GM12801 (cell line): ENCODE data around the gene CPNE1.

Source experiments
- TF ChIP-seq, protein P1 (sequence below): IDR thresholded peaks from one replicate; pipeline ENCODE4 v1.5.1; 2011; ENCODE audit warnings: control low read depth; ENCODE audit not compliant: insufficient read length; ENCODE audit errors: extremely low read depth

Gene CPNE1

DNA sequence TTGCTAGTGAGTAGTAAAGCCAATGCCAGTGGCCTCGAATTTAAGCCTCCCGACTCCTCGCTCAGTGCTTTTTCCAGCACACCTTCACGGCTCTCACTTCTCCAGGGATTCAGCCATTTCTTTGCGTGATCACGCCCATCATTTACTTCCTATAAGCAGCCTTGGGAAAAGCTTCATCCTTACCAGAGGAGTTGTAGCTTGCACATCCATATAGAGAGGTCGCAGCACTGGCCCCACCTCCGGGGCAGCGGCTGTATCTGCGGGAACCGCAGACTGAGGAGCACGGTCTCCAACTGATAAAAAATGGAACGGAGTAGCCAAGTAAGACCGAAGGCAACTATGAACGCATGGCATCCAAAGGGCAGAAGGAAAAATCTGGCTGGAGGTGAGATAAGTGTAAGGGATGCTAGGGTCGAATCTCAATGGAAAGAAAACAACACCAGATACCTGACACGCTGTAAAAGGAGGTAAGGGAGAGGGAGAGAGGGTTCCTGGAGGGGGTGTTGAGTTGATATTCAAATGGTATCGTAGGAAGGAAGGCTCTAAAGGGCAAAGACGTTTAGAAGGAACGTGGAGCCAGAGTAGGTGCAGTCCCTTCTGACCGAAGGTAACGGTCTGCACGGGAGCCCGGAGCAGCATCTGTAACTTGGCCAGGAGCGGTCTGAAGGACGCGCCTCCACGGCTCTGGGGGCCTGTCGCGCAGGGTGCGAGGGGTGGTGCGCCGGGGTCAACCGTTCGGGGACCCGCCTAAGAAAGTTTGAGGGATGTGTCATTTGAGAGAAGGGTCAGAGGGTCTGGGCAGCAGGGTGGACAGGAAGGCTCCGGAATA lies 33.8 kb upstream of the CPNE1 start:
- TF ChIP-seq, protein P1, sequence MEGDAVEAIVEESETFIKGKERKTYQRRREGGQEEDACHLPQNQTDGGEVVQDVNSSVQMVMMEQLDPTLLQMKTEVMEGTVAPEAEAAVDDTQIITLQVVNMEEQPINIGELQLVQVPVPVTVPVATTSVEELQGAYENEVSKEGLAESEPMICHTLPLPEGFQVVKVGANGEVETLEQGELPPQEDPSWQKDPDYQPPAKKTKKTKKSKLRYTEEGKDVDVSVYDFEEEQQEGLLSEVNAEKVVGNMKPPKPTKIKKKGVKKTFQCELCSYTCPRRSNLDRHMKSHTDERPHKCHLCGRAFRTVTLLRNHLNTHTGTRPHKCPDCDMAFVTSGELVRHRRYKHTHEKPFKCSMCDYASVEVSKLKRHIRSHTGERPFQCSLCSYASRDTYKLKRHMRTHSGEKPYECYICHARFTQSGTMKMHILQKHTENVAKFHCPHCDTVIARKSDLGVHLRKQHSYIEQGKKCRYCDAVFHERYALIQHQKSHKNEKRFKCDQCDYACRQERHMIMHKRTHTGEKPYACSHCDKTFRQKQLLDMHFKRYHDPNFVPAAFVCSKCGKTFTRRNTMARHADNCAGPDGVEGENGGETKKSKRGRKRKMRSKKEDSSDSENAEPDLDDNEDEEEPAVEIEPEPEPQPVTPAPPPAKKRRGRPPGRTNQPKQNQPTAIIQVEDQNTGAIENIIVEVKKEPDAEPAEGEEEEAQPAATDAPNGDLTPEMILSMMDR = no peak

DNA sequence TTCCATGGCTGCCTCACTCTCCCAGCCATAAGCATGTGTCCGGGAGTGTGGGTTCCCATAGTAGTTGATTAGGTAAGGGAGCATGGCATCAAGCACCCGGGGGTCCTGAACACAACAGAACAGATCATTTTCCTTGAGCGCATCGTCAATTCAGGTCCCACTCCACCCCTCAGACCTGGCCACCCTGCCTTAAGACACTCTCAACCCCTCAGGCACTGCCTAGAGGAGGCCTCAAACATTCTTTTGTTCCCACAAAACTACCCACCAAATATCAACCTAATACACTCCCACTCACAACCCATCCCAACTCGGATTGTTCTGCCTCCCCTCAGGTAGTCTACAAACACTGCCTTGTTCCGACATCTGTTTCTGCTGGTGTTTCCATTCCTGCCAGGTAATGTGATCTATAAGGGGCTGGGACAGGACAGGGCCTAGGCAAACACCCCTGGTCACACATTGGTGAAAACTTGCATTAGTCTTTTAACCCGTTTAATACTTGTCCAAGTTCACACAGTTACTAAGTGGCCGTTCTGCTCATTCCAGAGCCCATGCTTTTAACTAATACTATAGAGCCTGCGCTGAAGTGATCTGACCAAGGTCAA lies 33.1 kb upstream of the CPNE1 start:
- TF ChIP-seq, protein P1 = no peak

DNA sequence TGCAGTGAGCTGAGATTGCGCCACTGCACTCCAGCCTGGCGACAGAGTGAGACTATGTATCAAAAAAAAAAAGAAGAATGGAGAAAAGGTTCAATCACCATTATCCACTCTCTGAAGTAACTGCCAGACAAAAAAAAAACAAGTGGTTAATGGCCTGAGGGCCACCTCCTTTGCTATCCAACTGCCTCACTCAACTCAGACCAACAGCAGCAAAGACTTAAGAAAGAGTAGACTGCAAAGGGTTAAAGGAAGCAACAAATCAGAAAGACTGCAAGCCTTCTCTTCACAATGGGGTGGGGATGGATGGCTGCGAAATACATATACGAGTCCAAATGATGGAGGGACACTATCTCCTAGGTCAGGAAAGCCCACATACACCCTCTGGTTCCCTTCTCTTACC lies 31.3 kb upstream of the CPNE1 start:
- TF ChIP-seq, protein P1 = no peak

DNA sequence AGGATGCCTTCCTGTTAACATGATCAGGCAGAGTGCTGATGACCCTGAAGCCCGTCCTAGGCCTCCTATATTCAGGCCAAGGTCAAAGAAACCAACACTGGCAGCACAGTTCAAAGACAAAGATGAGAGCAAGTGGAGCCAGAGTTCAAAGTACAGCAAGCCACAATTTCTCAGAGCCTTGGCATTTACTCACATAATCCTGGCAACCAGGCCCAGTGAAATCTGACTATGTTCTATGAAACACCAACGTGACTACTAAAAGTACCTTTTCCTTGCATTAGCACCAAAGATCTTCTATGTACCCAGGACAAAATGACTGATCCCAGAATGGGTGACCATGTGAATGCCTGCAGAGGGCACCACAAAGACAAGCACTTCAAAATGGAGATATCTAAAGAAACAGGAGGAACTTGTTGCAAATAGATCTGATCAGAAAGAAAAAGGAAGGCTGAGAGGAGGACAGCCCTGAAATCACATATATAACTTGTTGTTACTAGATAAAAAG lies 30.6 kb upstream of the CPNE1 start:
- TF ChIP-seq, protein P1 = no peak

- TF ChIP-seq, protein P1 = no peak
Measured at GRCh38 chr20:35690265-35690664, 25.6 kb upstream of the CPNE1 start.

DNA sequence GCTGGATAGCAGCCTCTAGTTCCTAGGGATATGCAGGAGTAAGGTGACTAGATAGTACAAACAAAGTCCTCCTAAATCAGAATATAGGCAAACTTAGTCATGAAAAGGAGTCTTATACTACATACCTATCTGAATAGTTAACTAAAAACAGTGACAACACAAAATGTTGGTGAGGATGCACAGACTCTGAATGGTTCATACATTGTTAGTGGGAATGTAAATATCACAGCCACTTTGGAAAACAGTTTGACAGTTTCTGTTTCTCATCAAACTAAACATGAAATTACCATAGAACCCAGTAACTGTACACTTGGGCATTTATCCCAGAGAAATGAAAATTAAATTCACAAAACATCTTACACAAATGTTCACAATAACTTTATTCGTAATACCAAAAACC lies 17.3 kb upstream of the CPNE1 start:
- TF ChIP-seq, protein P1 = no peak

DNA sequence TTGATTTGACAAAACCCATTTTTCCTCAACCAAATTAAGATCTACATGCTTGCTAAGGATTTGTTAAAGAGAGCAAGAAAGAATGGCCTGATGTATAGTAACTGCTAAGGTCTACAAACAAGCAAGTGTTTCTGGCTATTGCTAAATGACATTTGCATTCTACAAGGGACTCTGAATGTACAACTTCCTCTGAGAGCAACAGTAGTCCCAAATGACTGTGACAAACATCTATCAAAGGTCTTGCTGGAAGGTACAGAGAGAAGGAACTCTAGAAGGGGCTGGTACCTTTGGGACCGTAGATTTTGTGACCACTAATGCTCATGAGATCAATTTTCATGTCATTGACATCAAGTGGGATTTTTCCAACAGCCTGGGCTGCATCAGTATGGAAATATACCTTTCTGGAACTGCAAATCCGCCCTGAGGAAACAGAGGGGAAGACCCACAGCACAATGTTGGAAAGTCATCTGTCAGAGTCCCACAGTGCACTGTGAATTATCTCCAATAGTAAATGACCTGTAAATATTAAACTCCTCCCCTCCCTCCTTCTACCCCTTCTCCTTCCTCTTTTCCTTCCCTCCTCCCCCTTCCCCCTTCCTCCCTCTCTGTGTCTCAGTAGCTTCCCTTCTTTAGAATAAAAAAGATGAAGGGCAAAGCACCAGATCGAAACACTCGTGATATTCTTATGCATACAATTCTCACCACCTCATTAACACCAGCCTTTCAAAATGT lies 15.9 kb upstream of the CPNE1 start:
- TF ChIP-seq, protein P1 = no peak
